ENCODE measurements around the gene SLC4A9.
A peak's percentile ranks its signal among the peaks of the same experiment; 100 is the strongest.

Gene SLC4A9

GRCh38 chr5:140423609-140424008 lies 63.6 kb downstream of the SLC4A9 start:
- no peak overlapping the region for H3K4me3 ChIP-seq (ENCODE audit: low read depth, low read length)
- no peak for TF ChIP-seq CTCF (conservative IDR thresholded peaks at IDR 0.05; ENCODE audit: low read depth, low read length)
- DNase-seq (ENCODE audit: low read depth) = no peak

- no peak overlapping the region for H3K4me3 ChIP-seq (ENCODE audit: low read depth, low read length)
- TF ChIP-seq CTCF (conservative IDR thresholded peaks at IDR 0.05; ENCODE audit: low read depth, low read length) = no peak
Observed at GRCh38 chr5:140424135-140424534, 64.1 kb downstream of the SLC4A9 start.

More at GRCh38 chr5:140424135-140424534, 64.1 kb downstream of the SLC4A9 start:
- DNase-seq (ENCODE audit: low read depth) = peak; percentile 13
